GM19023 (cell line): Measurements from ENCODE around the gene NSUN7.
"Not testable (repeated sequence)": the region's sequence is repeated elsewhere in the genome, so short reads cannot be mapped to it uniquely, and the experiment has no call there.

ENCODE experiments used
- ATAC-seq: cut with Tn5 transposase; IDR thresholded peaks from one replicate; pipeline ENCODE4 v1.9.1; 2021; ENCODE audit warnings: mild to moderate bottlenecking, moderate library complexity; ENCODE audit not compliant: unreplicated experiment

Gene NSUN7

DNA sequence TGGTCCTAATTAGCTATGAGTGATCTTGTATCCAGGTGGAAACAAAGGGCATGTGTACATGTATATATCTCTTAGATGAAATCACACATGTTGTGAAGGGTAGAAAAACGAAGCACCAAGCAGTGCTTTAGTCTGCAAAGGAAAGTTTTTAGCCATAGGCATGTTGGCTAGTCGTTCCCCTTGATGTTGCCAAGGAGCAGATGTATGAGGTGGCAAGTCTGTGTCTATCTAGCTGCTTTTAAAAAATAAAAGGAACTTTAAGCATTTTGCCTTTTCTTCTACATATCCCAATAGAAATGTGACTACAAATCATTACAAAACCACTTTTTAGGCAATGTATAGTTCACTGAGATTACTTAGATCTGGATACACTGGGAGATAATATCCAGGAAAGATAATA is 63.1 kb downstream of the NSUN7 start:
- no peak for ATAC-seq

DNA sequence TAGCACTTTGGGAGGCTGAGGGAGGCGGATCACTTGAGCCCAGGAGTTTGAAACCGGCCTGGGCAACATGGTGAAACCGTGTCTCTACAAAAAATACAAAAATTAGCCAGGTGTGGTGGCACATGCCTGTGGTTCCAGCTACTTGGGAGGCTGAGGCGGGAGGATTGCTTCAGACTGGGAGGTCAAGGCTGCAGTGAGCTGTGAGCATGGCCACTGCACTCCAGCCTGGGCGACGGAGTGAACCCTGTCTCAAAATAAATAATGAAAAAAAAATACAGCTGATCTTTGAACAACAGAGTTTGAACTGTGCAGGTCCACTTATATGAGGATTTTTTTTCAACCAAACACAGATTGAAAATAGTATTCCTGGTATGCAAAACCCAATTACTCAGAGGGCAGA is 67.4 kb downstream of the NSUN7 start:
- ATAC-seq: not testable (repeated sequence)

DNA sequence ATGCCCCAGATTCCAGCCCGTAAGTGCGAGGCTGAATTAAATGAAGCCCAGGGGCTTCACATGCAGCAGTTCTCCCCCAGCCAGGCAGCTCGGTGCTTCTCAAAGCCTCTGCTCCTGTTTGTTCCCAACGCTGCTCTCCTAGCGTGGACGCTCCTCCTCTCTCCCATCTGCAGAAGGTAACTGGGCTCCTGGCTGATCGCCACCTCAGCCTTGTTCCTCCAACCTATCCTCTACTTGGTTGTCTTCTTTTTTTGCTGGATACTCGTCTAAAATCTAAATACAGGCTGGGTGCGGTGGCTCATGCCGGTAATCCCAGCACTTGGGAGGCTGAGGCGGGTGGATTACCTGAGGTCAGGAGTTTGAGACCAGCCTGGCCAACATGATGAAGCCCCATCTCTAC is 70.3 kb downstream of the NSUN7 start:
- ATAC-seq: no peak

DNA sequence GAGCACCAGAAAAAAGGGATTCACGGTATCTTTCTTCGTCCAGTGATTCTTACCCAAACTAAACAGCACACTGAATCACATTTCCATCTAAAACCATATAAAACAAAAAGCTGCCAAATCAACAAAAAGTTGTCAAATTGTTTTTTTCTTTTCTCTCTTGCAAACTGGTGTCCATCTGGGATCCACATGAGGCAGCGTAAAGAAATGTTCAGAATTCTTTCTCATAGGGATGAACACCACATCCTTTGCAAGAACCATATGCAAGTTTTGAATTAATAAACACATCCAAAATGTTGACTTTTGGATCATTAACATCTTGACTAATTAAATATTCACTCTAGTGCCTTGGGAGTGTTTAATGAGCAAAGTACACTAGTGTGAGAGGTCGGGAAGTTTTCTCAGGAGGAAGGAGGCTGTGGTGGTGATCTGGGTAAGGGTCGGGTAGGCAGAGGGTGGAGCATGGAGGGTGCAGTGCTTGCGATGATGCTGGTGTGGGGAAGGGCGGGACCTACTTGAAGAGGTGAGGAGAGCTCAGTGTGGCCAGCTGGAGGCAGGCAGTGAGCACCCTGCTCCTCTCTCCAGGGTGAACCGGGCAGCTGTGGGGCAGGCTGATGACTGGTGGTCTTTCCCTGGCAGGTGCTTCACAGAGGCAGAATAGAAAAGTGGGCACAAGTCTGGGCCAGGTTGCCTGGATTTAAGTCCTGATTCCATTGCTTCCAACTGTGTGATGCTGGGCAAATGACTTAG is 72.8 kb downstream of the NSUN7 start:
- ATAC-seq: no peak

DNA sequence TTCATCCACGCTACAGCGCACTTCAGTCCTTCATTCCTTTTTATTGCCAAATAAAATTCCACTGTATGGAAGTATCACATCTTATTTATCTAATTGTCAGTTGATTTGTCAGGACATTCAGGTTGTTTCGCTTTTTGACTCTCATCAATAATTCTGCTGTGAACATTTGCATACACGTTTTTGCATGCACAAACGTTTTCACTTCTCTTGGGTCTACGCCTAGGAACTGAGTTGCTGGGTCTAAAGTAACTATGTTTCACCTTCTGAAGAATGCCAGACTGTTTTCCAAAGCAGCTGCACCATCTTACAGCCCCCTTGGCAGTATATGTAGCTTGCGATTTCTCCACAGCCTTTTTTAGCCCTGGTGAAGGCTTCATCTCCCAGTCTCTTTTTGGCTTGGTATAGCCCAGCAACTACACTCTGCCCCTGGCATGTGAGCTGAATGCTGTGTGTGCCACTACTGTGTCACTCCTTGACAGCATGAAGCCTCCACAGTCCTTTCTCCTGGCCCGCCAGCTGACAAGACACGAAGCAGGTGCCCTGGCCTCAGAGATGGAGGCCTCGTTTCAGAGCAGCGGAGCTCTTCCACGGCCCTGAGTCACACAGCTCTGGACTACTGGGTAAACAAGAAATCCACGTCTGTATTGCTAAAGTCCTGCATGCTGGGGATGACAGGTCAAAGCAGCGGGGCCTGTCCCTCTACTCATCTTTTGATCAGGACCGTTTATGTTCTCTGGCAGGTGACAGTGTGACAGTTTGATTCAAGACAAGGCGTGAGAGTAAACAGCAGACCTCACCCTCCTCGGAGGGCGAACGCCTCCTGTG is 75.5 kb downstream of the NSUN7 start:
- ATAC-seq: no peak

DNA sequence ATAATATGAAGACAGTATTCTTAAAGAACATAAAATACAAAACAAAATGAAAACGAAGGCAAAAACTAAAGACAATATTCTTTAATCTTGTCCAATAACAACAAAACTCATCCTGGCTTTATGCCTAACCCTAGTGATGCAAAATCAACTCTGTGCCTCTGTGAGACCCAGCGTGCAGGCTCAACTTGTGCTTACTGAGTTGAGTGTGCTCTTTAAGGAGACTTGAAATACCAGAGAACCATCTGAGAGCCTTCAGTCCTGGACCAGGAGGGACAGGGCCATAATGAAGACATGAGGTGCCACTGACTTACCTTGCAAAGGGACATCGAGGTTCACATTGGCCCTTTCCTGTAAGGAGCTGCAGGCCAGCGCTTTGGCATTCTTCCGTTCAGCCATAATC is 77.1 kb downstream of the NSUN7 start:
- no peak for ATAC-seq

DNA sequence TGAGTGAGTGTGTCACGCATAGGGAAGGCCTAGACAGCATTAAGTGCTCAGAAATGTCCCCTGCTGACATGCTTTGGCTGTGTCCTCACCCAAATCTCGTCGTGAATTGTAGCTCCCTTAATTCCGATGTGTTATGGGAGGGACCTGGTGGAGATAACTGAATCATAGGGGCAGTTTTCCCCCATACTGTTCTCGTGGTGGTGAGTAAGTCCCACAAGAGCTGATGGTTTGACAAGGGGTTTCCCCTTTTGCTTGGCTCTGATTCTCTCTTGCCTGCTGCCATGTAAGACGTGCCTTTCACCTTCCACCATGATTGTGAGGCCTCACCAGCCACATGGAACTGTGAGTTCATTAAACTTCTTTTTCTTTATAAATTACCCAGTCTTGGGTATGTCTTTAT is 78.0 kb downstream of the NSUN7 start:
- ATAC-seq: no peak

DNA sequence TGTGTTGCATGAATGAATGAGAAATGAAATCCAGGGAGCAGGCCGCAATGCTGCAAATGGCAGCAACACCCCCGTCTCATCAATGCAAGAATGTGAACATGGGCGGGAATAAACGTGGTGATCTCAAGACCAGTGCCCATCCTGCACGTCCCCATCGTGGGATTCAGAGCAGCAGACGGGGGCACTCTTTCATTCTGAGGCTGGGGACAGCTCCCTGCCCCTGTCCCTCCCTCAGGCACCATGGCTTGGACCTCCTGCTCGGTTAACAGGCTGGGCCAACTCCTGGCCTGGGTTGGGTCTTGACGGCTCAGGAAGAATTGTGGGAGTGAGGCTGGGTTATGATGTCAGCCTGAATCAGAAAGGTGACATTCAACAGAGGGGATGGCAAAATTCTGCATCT is 78.9 kb downstream of the NSUN7 start:
- no peak for ATAC-seq

DNA sequence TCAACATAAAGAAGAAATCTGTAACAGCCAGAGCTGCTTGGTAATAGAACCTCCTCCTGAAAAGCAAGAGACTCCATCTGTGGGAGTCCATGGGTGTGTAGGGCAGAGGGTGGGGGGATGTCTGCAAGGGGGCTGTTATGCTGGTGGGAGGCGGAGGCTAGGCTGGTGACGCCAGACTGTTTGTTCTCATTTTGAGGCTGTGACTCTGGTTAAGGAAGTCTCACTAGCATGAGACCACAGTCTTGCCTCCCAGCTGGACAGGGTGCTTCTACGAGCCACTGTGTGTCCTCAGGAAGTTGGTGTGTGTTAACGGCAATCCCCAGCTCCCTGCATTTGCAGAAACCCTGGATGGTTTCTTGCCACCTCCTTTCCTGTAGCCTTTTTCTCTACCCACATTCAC is 79.8 kb downstream of the NSUN7 start:
- no peak for ATAC-seq

DNA sequence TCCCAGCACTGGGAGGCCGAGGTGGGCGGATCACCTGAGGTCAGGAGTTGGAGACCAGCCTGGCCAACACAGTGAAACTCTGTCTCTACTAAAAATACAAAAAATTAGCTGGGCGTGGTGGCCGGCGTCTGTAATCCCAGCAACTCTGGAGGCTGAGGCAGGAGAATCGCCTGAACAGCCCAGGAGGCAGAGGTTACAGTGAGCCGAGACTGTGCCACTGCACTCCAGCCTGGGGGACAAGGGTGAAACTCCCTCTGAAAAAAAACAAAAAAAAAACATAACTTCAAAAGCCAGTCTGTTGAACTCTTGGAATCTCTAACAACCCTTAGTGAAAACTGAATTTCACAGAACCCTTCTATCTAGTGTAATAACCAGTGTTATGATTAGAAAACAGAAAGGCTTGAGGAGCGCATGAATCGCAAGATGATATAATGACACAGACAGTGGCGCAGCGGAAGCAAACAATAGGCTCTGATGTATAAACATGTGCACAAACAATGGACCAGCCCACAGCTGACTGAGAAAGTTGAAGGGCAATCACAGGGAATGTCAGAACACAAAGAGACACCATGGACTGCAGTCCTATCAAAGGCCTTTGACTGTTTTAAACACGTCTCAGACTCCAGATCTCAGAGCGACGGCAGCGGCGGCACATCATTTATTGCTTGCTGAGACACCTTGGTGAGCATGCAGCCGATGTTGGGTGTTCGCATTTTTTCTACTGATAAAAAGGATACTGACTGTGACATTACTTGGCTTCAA is 81.6 kb downstream of the NSUN7 start:
- no peak for ATAC-seq

DNA sequence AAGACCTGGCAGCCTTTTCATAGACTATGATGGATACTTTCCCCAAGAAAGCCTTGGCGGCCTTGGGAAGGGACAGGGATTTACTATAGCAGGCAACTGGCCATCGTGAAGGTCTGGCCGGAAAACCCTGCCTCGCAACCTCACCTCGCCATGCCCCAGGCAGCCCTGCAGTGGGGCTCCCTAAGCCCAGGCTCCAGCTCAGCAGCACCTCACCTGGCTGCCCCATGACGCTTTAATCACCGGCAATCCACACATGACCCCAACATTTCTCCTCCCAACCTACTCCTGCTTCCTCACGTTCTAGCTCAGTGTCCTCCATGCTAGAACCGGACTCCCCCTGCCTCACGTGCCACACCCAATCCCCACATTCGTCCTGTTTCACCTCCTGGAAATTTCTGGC is 82.4 kb downstream of the NSUN7 start:
- no peak for ATAC-seq

DNA sequence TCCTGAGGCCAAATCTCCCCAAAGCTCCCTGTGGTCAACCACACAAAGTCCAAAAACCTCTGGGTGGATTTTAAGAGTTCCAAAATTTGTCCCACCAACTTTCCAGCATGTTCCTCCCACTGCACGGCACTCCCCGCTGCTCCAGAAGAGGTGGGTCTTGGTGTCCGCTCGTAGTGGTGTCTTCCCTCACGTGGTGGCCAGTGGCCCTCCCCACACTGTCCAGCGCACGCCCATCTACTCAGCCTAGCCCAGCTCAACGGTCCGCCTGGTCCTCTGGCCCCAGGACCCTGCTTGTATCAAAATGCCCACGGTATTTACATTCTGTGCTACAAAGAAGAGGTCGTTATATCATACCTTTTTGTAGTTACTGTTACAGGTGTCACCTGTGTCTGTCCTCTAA is 83.5 kb downstream of the NSUN7 start:
- ATAC-seq: no peak

DNA sequence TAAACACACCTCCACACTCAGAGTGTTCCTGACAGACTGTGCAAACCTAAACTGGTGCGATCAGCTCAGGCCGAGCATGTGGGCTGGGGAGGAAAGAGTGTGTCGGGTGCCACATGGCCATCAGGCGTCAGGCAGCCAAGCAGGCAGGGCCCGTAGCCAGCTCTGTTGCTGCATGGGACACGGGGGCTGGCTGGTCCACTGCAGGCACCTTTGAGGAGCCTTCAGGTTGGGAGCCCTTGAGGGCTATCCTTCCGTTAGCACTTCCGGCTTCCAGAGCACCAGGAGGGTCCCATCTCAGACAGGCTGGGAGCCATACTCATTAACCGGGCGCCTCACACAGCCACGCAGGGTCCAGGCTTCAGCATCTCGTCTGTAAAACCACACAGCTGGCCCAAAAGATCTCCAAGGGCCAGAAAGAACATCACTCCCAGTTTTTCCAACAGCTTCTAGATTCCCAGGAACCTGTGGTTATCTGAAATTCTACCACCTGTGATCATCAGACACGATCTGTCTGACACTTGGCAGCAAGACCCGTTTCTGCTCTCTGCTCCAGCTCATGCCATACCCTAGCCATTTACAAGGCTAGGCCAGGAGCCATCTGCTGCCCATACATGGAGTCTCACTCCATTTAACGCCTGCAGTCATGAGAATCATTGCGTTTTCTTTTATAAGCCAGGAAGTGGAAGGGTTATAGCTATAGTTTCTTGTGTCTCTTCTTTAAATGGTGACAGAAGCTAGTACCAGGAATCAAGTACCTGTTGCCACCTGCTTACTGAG is 87.5 kb downstream of the NSUN7 start:
- ATAC-seq: no peak

DNA sequence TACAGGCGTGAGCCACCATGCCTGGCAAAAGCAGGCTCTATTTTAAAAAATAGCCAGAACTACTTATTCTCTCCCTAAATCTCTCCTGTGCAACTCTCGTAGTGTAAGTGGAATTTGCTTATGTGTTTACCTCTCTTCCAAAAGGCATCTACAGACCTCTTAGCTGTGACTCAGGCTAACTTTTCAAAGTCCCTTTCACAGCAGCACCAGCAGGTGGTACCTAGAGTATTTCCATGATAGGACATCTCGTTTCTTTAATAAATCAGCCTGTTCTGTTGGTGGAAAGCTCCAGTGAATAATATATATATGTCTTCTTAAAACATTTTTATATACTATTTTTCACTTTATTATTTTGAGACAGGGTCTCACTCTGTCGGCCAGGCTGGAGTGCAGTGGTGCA is 89.0 kb downstream of the NSUN7 start:
- ATAC-seq: no peak

DNA sequence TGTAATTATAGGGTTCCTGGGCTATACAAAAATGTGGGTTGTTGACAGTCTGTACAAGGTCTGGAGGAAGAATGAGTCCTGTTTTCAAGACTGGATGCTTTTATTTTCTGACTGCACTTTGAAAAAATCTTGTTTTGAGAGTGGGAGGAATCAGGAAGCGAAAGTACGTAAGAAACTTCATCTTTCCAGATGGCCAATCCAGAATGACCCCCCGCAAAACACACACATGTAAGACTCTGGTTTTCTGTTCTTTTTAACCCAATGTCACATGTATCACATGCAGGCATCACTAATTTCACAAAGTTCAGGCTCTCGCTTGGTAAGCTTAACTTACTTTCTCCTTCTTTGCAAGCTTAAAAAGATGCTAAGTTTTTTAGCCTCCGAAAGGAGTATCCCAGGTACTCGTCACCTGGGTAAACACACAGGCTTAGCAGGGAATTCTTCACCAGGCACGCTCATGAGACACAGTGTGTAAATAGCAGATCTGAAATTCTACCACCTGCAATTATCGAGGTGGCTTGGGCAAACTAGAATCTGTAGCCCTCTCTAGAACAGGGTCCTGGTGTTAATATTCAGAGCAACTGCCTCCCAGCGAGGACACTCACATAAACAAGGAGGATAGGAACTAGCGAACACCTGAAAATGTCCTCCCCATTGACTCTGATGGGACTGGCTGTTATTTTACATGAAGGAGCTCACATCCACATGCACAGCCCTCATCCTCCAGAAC is 90.7 kb downstream of the NSUN7 start:
- ATAC-seq: no peak

DNA sequence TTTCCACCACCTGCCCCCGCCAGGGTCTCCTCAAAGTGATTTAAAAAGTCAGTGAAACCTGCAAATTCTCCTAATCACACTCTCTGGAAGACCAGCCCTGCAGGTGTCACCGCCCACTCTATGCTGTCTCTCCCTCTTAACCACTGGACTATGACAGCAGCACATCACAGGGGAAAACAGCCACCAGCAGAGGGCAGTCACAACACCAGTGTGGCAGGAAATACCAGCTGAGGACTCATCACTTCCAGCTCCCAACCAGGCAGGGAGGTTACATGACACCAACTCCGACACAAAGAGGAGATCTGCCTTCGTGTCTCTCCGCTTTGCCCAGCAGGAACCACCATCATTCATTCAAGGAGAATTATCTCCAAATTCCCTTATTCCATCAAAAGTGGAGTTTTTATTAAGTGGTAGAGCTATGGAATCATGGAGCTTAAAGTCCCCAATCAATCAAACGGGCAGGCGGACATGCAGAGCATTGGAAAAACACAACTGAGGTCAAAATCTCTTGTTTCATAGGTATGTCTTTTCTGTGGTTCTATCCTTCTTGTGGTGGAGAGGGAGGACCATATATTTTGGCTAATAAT is 91.3 kb downstream of the NSUN7 start:
- peak; percentile 82 for ATAC-seq

DNA sequence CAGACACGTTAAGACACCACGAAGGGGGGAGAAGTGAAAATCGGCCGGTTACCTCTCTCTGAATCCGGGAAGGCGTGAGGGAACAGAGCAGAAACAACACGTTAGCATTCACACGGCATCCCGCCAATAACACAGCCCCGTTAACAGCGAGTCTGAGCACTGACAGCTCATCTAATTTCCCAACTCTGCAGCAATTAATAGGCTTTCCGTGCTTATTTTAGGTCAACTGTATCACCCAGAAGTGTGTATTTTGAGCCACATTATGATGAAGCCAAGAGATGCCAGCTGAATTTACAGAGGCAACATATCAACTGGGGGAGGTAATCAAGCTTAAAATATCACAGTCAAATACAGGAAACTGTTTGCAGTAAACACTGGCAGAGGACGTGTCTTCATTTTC is 92.6 kb downstream of the NSUN7 start:
- ATAC-seq: no peak

DNA sequence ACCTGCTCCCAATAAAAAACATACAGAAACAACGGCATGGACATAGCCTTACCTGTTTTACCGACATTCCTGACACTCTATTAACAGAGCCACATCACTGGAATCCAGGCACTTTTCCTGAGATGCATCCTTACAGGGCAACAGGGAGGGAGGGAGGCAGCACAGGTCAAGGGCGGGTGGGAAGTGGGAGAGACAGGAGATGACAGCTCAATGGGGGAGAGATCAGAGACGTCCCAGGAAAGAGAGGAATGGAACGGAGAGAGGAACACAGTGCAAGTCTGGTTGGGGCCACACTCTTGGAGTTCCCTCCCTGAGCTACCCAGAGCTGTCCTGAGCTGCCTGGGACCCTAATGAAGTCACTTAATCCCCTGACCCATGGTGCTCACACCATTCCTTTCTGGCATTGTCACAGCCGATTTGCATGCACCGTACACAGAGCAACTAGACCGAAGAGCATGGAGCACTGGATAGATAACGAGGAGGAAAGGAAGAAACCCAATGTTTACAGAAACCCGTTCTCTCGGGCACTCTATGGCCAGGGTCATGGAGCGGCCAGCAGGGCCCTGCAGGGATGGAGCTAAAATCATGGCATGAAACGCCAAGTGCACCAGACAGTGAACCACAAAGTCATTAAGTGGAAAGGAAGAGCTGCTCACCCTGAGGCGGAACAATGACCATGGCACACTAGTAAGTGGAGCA is 93.1 kb downstream of the NSUN7 start:
- ATAC-seq: no peak

DNA sequence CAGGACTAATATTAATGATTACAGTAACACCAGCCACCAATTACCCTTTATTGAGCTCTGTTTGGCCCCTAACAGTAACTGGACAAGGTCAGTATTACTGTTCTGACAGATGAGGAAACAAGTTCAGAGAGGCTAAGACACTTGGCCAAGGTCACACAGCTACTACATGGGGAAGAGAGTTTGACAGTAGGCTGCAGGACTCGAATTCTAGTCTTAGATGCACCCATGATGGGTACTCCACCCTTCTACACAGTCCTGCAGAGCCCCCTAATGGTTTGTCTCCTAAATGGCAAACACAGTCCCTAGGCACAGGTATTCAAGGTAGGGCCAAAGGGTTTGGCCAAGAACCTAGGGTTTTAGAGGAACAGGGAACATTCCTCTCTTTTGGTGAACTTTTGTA is 93.9 kb downstream of the NSUN7 start:
- no peak for ATAC-seq
